Stimulated activated CD4-positive, alpha-beta T cell treated with anti-CD3 and anti-CD28 coated beads, TNF-alpha, amount 100 ng/mL, for 48 hours (primary cell): Measurements from ENCODE around the gene LMAN2.
"Not testable (repeated sequence)": the region's sequence is repeated elsewhere in the genome, so short reads cannot be mapped to it uniquely, and the experiment has no call there.

Source experiments
- DNase-seq, 3 donors: peaks; one replicate each; pipeline ENCODE4 v3.0.0-alpha.2; 2020; ENCODE audit warnings: low read depth in 3 of 3

LMAN2 gene

GRCh38 chr5:177306674-177307543, 44.6 kb downstream of the LMAN2 start:
- DNase-seq: no peak

- DNase-seq: not testable (repeated sequence)
Measured at GRCh38 chr5:177306103-177306640, 45.3 kb downstream of the LMAN2 start.

DNA sequence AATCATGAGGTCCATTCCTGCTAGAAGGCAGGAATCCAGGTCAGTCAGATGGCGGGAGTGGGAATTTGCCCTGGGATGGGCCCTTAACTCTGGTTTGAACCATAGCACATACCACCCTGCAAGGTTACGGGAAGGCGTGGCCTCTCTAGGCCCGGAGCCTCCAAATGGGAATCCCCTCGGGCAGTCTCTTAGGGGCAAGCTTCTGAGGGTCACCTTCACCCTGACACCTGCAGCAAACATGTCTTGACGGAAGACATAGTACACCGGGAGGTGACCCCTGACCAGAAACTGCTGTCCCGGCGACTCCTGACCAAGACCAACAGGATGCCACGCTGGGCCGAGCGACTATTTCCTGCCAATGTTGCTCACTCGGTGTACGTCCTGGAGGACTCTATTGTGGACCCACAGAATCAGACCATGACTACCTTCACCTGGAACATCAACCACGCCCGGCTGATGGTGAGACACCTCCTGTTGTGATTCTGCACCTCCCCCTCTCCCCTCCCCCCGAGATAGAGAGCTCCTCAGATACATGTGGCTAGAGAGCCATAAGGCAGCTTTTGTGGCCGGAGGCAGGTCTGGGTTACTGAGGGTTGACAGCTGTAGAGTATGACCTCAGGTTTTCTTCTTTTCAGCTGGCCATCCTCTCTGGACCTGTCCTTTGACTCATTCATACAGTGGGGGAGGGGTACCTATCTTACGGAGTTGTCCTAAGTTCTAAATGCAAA, 46.9 kb downstream of the LMAN2 start:
- no peak for DNase-seq

- no peak for DNase-seq
Measured at GRCh38 chr5:177303925-177304391, 47.5 kb downstream of the LMAN2 start.

DNA sequence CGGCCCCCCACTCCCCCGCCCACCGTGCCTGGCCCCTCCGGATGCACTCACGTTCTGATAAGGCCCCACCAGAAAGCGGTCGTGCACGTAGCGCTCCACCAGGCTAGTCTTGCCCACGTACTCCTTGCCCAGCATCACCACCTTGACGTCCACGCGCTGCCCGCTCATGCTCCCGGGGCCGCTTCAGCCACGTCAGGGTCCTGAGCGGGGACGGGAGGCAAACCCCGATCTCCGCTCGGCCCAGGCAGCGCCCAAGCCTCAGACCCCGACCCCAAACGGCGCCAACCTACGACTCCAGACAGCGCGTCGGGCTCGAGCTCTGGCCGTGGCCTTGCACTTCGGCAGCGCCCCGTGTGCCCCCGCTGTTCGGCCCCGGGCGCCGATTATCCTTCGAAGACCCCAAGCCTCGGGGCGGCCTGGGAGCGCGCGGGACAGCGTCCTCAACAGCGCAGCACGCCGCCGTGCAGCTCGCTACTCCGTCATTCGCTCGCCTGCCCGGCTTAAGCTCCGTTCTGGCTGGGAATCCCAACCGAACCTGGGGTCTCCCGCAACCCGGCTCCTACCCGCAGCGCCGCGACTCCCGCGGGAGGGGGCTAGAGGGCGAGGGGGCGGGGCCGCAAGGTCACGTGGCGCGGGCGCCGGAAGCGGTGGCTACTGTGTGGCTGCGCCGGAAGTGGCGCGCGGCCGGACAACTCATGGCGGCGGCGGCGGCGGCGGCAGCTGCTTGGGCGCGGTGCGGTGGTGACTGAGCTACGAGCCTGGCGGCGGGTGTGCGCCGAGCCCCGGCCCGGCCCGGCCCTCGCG, 48.1 kb downstream of the LMAN2 start, which contains the start of the genes PRELID1 and RAB24:
TSS of gene PRELID1 (plus strand) at position 679 of the 804 bp plus-strand sequence. CDS start 187 bp downstream, outside the sequence.
TSS of gene RAB24 (minus strand) at position 599 of the 804 bp plus-strand sequence. CDS start at position 168, 431 bp downstream.
- peak; percentile 79 to 88 (median 85) for DNase-seq

DNA sequence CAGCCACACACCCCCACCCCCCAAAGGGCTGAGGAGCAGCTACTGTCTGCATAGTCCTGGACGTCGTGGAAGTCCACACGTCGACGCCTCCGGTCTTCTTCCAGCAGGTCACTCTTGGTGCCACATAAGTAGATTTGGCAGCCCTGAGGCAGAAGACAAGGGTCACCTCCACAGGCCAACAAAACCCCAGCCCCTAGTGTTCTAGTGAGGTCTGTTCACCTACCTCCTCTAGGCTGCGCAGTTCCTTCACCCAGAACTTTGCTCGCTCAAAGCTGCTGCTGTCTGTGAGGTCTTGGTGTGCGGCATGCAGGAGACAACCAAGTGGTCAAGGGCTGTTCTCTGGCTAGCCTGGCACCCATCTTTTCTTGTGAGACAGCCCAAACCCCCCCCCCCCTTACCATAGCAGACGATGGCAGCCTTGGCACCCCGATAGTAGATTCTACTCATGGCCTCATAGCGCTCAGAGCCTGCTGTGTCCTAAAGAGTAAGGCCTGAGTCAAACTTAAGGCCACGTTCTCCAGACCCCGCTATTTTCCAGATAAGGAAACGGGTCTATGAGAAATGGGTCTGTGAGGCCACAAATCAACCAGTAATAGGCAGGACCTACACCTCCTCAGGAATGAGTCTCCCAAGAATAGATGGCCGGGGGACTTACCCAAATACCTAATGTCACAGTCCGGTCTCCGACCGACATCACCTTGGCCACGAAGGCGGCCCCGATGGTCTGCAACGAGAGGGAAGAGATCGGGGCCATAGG, 48.9 kb downstream of the LMAN2 start:
- no peak for DNase-seq

DNA sequence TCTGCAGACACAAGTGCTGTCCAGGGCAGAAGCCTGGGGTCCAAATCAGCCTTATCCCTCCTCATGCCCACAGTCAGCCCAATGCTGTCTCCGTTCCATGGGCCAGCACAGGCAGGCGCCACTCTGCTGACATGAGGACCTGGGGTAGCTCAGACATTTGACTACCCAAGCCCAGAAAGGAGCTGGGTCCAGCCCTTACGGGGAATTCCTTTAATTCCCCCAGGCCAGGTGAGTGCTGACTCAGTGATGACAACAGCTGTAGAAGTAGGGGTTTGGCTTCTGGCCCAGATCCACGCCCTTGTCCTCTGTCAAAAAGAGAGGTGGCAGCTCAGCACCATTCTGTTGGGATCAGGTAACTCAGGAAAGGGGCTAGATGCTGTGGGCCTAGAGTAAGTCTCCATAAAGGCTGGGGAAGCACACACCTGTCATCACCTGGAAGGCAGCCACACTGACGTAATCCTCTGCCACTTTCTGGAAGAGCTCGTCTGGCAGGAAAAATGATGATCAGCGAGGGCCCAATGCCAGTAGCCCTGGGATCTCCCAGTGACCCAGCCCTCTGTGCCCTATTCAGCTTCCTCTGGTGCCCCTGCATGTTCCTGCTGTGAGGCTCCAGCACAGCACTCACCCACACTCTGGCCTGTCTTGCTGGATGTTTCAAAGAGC, 49.8 kb downstream of the LMAN2 start:
- DNase-seq: no peak

- no peak for DNase-seq
Measured at GRCh38 chr5:177300951-177301350, 50.5 kb downstream of the LMAN2 start.

DNA sequence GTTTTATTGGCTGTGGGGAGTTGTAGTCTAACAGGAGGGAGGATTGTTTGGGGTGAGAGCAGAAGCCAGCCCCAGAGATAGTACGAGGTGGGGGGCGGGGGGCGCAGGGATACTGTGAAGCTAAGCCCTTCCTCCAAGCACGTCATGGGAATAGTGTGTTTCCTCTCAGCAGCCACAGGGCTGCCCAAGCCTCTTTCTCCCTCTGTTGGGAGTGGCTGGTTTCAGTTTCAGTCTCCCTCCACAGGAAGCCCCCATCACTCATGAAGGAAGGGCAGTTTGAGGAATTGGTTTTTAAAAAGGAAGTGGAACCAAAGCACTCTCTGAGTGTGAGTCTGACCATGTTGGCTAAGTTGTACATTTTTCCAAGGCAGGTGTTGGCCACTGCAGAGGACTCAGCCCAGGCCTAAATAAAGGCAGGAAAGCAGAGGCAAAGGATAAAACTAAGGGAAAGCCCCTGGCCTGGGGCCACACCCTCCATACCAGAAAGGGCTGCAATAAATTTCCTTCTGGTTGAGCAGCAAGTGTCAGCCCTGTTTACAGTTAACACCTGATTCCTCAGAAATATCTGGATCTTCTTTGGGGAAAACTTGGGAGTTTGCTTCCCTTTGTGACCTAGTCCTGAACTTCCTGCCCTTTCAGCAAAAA, 51.1 kb downstream of the LMAN2 start:
- DNase-seq: no peak

GRCh38 chr5:177299697-177300096, 51.8 kb downstream of the LMAN2 start:
- DNase-seq: no peak

- no peak for DNase-seq
Measured at GRCh38 chr5:177297922-177298321, 53.5 kb downstream of the LMAN2 start.

- DNase-seq: no peak
Measured at GRCh38 chr5:177296581-177296980, 54.9 kb downstream of the LMAN2 start.

DNA sequence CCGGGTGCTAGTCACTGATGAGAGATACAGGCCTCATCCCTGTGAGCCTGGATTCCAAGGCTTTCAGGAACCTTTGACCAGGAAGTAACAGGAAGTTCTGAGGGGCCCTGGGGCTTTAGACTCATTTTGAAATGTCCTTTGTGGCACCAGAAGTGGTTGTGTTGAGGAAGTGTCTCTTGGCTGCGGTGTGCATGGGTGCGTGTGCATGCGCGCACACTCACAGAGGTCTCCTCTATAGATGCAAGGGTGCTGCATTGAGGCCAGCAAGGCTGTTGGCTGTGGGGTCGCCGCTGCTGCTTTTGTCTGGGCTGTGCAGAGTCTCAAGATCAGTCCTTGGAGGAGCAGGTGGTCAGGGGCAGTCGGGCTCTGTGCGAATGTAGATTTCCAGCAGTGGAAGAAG, 55.5 kb downstream of the LMAN2 start:
- no peak for DNase-seq

DNA sequence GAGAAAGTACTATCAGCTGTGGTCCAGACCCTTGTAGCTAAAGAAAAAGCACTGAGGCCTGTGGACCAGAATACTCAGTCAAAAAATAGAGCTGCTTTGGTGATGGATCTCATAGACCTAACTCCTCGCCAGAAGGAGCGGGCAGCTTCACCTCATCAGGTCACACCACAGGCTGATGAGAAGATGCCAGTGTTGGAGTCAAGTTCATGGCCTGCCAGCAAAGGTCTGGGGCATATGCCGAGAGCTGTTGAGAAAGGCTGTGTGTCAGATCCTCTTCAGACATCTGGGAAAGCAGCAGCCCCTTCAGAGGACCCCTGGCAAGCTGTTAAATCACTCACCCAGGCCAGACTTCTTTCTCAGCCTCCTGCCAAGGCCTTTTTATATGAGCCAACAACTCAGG, 56.8 kb downstream of the LMAN2 start:
- no peak for DNase-seq

DNA sequence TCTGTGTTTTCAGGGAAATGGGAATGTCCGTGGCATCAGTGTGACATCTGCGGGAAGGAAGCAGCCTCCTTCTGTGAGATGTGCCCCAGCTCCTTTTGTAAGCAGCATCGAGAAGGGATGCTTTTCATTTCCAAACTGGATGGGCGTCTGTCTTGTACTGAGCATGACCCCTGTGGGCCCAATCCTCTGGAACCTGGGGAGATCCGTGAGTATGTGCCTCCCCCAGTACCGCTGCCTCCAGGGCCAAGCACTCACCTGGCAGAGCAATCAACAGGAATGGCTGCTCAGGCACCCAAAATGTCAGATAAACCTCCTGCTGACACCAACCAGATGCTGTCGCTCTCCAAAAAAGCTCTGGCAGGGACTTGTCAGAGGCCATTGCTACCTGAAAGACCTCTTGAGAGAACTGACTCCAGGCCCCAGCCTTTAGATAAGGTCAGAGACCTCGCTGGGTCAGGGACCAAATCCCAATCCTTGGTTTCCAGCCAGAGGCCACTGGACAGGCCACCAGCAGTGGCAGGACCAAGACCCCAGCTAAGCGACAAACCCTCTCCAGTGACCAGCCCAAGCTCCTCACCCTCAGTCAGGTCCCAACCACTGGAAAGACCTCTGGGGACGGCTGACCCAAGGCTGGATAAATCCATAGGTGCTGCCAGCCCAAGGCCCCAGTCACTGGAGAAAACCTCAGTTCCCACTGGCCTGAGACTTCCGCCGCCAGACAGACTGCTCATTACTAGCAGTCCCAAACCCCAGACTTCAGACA, 57.5 kb downstream of the LMAN2 start:
- DNase-seq: no peak

GRCh38 chr5:177291735-177292134, 59.7 kb downstream of the LMAN2 start:
- DNase-seq: no peak

- no peak for DNase-seq
Measured at GRCh38 chr5:177290816-177291596, 60.5 kb downstream of the LMAN2 start.

GRCh38 chr5:177288191-177288590, 63.3 kb downstream of the LMAN2 start:
- no peak for DNase-seq
